IMR-90 (cell line): ENCODE data around the gene SLC25A34. TPM values are rescaled to one million over a fixed set of nuclear protein-coding genes. Genes with fewer than 3 reads are reported as not detected.

Source experiments
- ATAC-seq: fragments of 200-7000 bp; cut with Tn5 transposase; 2 replicates; pipeline ENCODE4 v1.9.1; 2020; ENCODE audit warnings: low read depth, mild to moderate bottlenecking, moderate library complexity
- BruUV-seq: library from RNA; stranded (reverse); fragments of 400-500 nt; replicated peaks from 2 replicates; lab custom pipeline; 2021; lab: Mats Ljungman, UMichigan
- CTCF ChIA-PET: fragments of 300-600 bp; formaldehyde crosslinking; extraction: SDS; loops from one replicate; lab custom pipeline; 2021; ENCODE audit warnings: antibody characterized with exemption; lab: Yijun Ruan, JAX
- POLR2A ChIA-PET: fragments of 300-600 bp; sonication (Branson Sonifier 250); formaldehyde crosslinking; loops from one replicate; lab custom pipeline; 2022; ENCODE audit warnings: antibody characterized with exemption; ENCODE audit not compliant: unreplicated experiment; lab: Charles Lee
- DNase-seq: peaks from one replicate; pipeline ENCODE4 v3.0.0; 2013
- H2AFZ ChIP-seq: replicated peaks from 2 replicates; pipeline ENCODE3; 2013; ENCODE audit warnings: low read length, mild to moderate bottlenecking; ENCODE audit not compliant: poor library complexity
- H2AK5ac ChIP-seq: 2 replicates; pipeline ENCODE4 v1.6.1; 2013; ENCODE audit warnings: low read depth, low read length, inconsistent platforms
- H2AK9ac ChIP-seq: replicated peaks from 2 replicates; pipeline ENCODE3; 2013; ENCODE audit warnings: mild to moderate bottlenecking, low read depth, low read length, moderate library complexity; ENCODE audit not compliant: poor library complexity
- H2BK120ac ChIP-seq: 2 replicates; pipeline ENCODE4 v1.6.1; 2013; ENCODE audit warnings: low read depth, low read length, inconsistent platforms
- H2BK15ac ChIP-seq: 3 replicates; pipeline ENCODE4 v1.6.1; 2013; ENCODE audit warnings: low read depth, low read length, inconsistent platforms
- H2BK20ac ChIP-seq: 2 replicates; pipeline ENCODE4 v1.6.1; 2013; ENCODE audit warnings: low read depth, mild to moderate bottlenecking, inconsistent platforms, low read length, moderate library complexity
- H2BK5ac ChIP-seq: 2 replicates; pipeline ENCODE4 v1.6.1; 2013; ENCODE audit warnings: mild to moderate bottlenecking, low read depth, low read length, inconsistent platforms; ENCODE audit not compliant: poor library complexity, severe bottlenecking
- H3K14ac ChIP-seq: replicated peaks from 2 replicates; pipeline ENCODE4 v1.6.1; 2013; ENCODE audit warnings: low read depth, low read length, inconsistent platforms
- H3K18ac ChIP-seq: 2 replicates; pipeline ENCODE4 v1.6.1; 2013; ENCODE audit warnings: low read depth, low read length, control low read depth
- H3K23ac ChIP-seq: 2 replicates; pipeline ENCODE4 v1.6.1; 2013; ENCODE audit warnings: low read depth, low read length, inconsistent platforms
- H3K27ac ChIP-seq: 2 replicates; pipeline ENCODE4 v1.5.1; 2013; ENCODE audit warnings: mild to moderate bottlenecking, control low read depth, low read length; ENCODE audit not compliant: insufficient read depth
- H3K27me3 ChIP-seq: 2 replicates; pipeline ENCODE4 v1.6.1; 2013; ENCODE audit warnings: low read length; ENCODE audit not compliant: control insufficient read depth, insufficient read depth
- H3K36me3 ChIP-seq: 2 replicates; pipeline ENCODE4 v1.6.1; 2013; ENCODE audit warnings: low read length, mixed read lengths; ENCODE audit not compliant: control insufficient read depth, insufficient read depth
- H3K4ac ChIP-seq: 2 replicates; pipeline ENCODE4 v1.6.1; 2013; ENCODE audit warnings: low read depth, low read length, inconsistent platforms
- H3K4me1 ChIP-seq: 2 replicates; pipeline ENCODE4 v1.6.1; 2013; ENCODE audit warnings: low read length, mixed read lengths; ENCODE audit not compliant: control insufficient read depth, insufficient read depth
- H3K4me2 ChIP-seq: 2 replicates; pipeline ENCODE4 v1.6.1; 2013; ENCODE audit warnings: low read depth, mild to moderate bottlenecking, control low read depth, low read length, moderate library complexity
- H3K4me3 ChIP-seq: 2 replicates; pipeline ENCODE4 v1.5.1; 2013; ENCODE audit warnings: low read depth, mild to moderate bottlenecking, control low read depth, low read length, moderate library complexity; ENCODE audit not compliant: insufficient read depth
- H3K56ac ChIP-seq: 2 replicates; pipeline ENCODE4 v1.6.1; 2013; ENCODE audit warnings: low read length, inconsistent platforms; ENCODE audit not compliant: insufficient read depth; ENCODE audit errors: extremely low read depth
- H3K79me1 ChIP-seq, 2 experiments: 2 replicates each; pipeline ENCODE4 v1.6.1; 2013; ENCODE audit warnings: low read length in 2 of 2, inconsistent platforms in 1 of 2, low read depth in 1 of 2
- H3K9ac ChIP-seq: 2 replicates; pipeline ENCODE4 v1.6.1; 2013; ENCODE audit warnings: low read depth, low read length, control low read depth
- H3K9me1 ChIP-seq: 2 replicates; pipeline ENCODE4 v1.6.1; 2013; ENCODE audit warnings: low read length, inconsistent platforms; ENCODE audit not compliant: insufficient read depth
- H3K9me3 ChIP-seq: 2 replicates; pipeline ENCODE4 v1.6.1; 2013; ENCODE audit warnings: low read length; ENCODE audit not compliant: control insufficient read depth, insufficient read depth
- H4K20me1 ChIP-seq: 2 replicates; pipeline ENCODE4 v1.6.1; 2013; ENCODE audit warnings: low read length, inconsistent platforms; ENCODE audit not compliant: insufficient read depth
- H4K5ac ChIP-seq: 2 replicates; pipeline ENCODE4 v1.6.1; 2013; ENCODE audit warnings: mild to moderate bottlenecking, low read depth, low read length, control low read depth
- H4K8ac ChIP-seq, 2 experiments: 2 replicates each; pipeline ENCODE4 v1.6.1; 2013; ENCODE audit warnings: low read depth in 2 of 2, low read length in 2 of 2, control low read depth in 1 of 2, inconsistent platforms in 1 of 2
- H4K91ac ChIP-seq: 2 replicates; pipeline ENCODE4 v1.6.1; 2013; ENCODE audit warnings: low read depth, low read length, inconsistent platforms; ENCODE audit not compliant: insufficient read depth
- CEBPB ChIP-seq: IDR thresholded peaks from 2 replicates; pipeline ENCODE4 v1.6.1; 2012; ENCODE audit warnings: low read depth, low read length, improper control_type of control experiment
- CHD1 ChIP-seq: IDR thresholded peaks from 2 replicates; pipeline ENCODE4 v1.6.1; 2012; ENCODE audit warnings: low read depth, low read length, improper control_type of control experiment
- CTCF ChIP-seq: conservative IDR thresholded peaks from 2 replicates; pipeline ENCODE4 v1.5.1; 2012; ENCODE audit warnings: mild to moderate bottlenecking, low read depth, low read length, improper control_type of control experiment
- ELK1 ChIP-seq: fragments of 150-350 bp; IDR thresholded peaks from 2 replicates; pipeline ENCODE4 v1.6.1; 2016; ENCODE audit warnings: low read depth, mild to moderate bottlenecking, low read length, moderate library complexity, borderline replicate concordance
- MAZ ChIP-seq: IDR thresholded peaks from 2 replicates; pipeline ENCODE4 v1.6.1; 2012; ENCODE audit warnings: low read depth, mild to moderate bottlenecking, low read length, improper control_type of control experiment, moderate library complexity, borderline replicate concordance
- MXI1 ChIP-seq: IDR thresholded peaks from 2 replicates; pipeline ENCODE4 v1.6.1; 2012; ENCODE audit warnings: low read depth, mild to moderate bottlenecking, low read length, moderate library complexity, borderline replicate concordance
- NFE2L2 ChIP-seq: fragments of 150-350 bp; IDR thresholded peaks from 2 replicates; pipeline ENCODE4 v1.6.1; 2016; ENCODE audit warnings: low read depth, mild to moderate bottlenecking, low read length
- POLR2A ChIP-seq: IDR thresholded peaks from 2 replicates; pipeline ENCODE4 v1.6.1; 2012; ENCODE audit warnings: mild to moderate bottlenecking, low read depth, low read length
- RAD21 ChIP-seq: IDR thresholded peaks from 2 replicates; pipeline ENCODE4 v1.6.1; 2012; ENCODE audit warnings: low read length, improper control_type of control experiment
- RCOR1 ChIP-seq: IDR thresholded peaks from 2 replicates; pipeline ENCODE4 v1.6.1; 2012; ENCODE audit warnings: mild to moderate bottlenecking, low read length, improper control_type of control experiment; ENCODE audit not compliant: insufficient replicate concordance
- RFX5 ChIP-seq: IDR thresholded peaks from 2 replicates; pipeline ENCODE4 v1.8.0; 2012; ENCODE audit warnings: low read depth, mild to moderate bottlenecking, low read length, moderate library complexity
- SMC3 ChIP-seq: fragments of 150-350 bp; IDR thresholded peaks from 2 replicates; pipeline ENCODE4 v1.6.1; 2016; ENCODE audit warnings: low read depth, mild to moderate bottlenecking, antibody characterized with exemption, low read length, moderate library complexity
- USF2 ChIP-seq: fragments of 150-350 bp; IDR thresholded peaks from 2 replicates; pipeline ENCODE4 v1.6.1; 2017; ENCODE audit warnings: mild to moderate bottlenecking, antibody characterized with exemption, low read length, low read depth
- WGBS, 2 experiments: methylation state at CpG; one replicate each; pipeline versions ENCODE4 v1.1.5 to v1.1.7; 2013; ENCODE audit warnings: missing lambda C conversion rate in 2 of 2; ENCODE audit not compliant: insufficient read length in 1 of 2; ENCODE audit errors: extremely low coverage in 2 of 2; 5-methylcytosine and 5-hydroxymethylcytosine counted together
- dilution Hi-C: fragments of 300-500 bp; cut with HindIII; formaldehyde crosslinking; loops from one replicate; pipeline ENCODE4 v1.14.3; 2018; ENCODE audit warnings: low sequenced_read_pairs; ENCODE audit not compliant: unreplicated experiment
- in situ Hi-C: fragments of 300-500 bp; cut with MboI; formaldehyde crosslinking; loops from 3 replicates; pipeline ENCODE4 v1.14.3; 2019; ENCODE audit warnings: low sequenced_read_pairs, inconsistent platforms, mixed read lengths
- intact Hi-C: fragments of 100-400 bp; cut with micrococcal nuclease; formaldehyde crosslinking; loops from 2 replicates; pipeline ENCODE4 v1.10.0; 2022
- polyA plus RNA-seq, 3 experiments: library from polyadenylated mRNA; depleted of rRNA; stranded (reverse); fragments of >200 nt; gene quantifications; 2 replicates each; pipeline ENCODE4 v1.2.3, GENCODE V29; 2012; ENCODE audit warnings: low replicate concordance in 1 of 3
- total RNA-seq: library from RNA; depleted of rRNA; stranded (reverse); fragments of >200 nt; gene quantifications from 2 replicates; pipeline ENCODE4 v1.2.3, GENCODE V29; 2012

The SLC25A34 gene
- total and polyA plus RNA-seq, 2 of the 4 experiments (the other 2 are of a cell fraction) = under 0.01 to 0.72 TPM

- no peak overlapping the region for H2AK5ac ChIP-seq
- H3K56ac ChIP-seq = no peak overlapping the region
- TF ChIP-seq SMC3 (no peak), POLR2A (no peak), NFE2L2 (no peak), RCOR1 (no peak), CTCF (no peak), CHD1 (no peak), ELK1 (no peak), CEBPB (no peak), RAD21 (no peak), MAZ (no peak), MXI1 (no peak), RFX5 (no peak), USF2 (no peak)
- in situ Hi-C loops = no loop called here
- H2BK20ac ChIP-seq = no peak overlapping the region
- H4K5ac ChIP-seq = no peak overlapping the region
- DNase-seq (no peak), ATAC-seq (no peak)
- H3K9ac ChIP-seq = no peak overlapping the region
- H2AFZ ChIP-seq = no peak overlapping the region
- POLR2A ChIA-PET = no interaction called here
- peaks cover 3 to 10% of the 10 kb centered on the region in 2 experiments; a peak in 2 of 4 replicates for H3K79me1 ChIP-seq
- H3K9me3 ChIP-seq = no peaks in the 10 kb centered on the region
- WGBS, 2 experiments = 93% methylated on average over 4 of the region's 26 CpGs; no CpG with 5 or more reads in 1 of the 2 experiments
- H3K36me3 ChIP-seq = peaks cover 75% of the 10 kb centered on the region
- no peaks in the 10 kb centered on the region for H3K9me1 ChIP-seq
- no peak overlapping the region for H4K91ac ChIP-seq
- H3K27ac ChIP-seq = no peak overlapping the region
- H3K4ac ChIP-seq = no peak overlapping the region
- dilution Hi-C loops = no loop called here
- intact Hi-C loops = no loop called here
- H2BK15ac ChIP-seq = no peak overlapping the region
- no TSS peak for BruUV-seq
- no peak overlapping the region for H4K8ac ChIP-seq
- H2BK120ac ChIP-seq = no peak overlapping the region
- H3K18ac ChIP-seq = no peak overlapping the region
- no peak overlapping the region for H3K4me3 ChIP-seq
- no peaks in the 10 kb centered on the region for H3K4me1 ChIP-seq
- H3K27me3 ChIP-seq = no peaks in the 10 kb centered on the region
- H2AK9ac ChIP-seq = no peak overlapping the region
- no peaks in the 10 kb centered on the region for H4K20me1 ChIP-seq
- H2BK5ac ChIP-seq = no peak overlapping the region
- H3K14ac ChIP-seq = no peak overlapping the region
- H3K23ac ChIP-seq = no peak overlapping the region
- no peak overlapping the region for H3K4me2 ChIP-seq
- CTCF ChIA-PET = no interaction called here
These were observed 10.8 kb upstream of the SLC25A34 start for GRCh38 chr1:15724949-15725880.
